IPS DF 19.7 (cell line): ENCODE measurements around the gene USHBP1.

Source experiments
- DNase-seq: peaks from one replicate; pipeline ENCODE4 v3.0.0-alpha.2; 2013; ENCODE audit warnings: low read depth, low spot score

The USHBP1 gene

GRCh38 chr19:17211547-17212446 lies 52.7 kb downstream of the USHBP1 start:
- no peak for DNase-seq

GRCh38 chr19:17210296-17210695 lies 54.2 kb downstream of the USHBP1 start:
- DNase-seq, result no peak

- DNase-seq, result peak; percentile 70
These were observed 55.2 kb downstream of the USHBP1 start for GRCh38 chr19:17209126-17210036.

GRCh38 chr19:17206736-17207581 lies 57.6 kb downstream of the USHBP1 start:
- no peak for DNase-seq

DNA sequence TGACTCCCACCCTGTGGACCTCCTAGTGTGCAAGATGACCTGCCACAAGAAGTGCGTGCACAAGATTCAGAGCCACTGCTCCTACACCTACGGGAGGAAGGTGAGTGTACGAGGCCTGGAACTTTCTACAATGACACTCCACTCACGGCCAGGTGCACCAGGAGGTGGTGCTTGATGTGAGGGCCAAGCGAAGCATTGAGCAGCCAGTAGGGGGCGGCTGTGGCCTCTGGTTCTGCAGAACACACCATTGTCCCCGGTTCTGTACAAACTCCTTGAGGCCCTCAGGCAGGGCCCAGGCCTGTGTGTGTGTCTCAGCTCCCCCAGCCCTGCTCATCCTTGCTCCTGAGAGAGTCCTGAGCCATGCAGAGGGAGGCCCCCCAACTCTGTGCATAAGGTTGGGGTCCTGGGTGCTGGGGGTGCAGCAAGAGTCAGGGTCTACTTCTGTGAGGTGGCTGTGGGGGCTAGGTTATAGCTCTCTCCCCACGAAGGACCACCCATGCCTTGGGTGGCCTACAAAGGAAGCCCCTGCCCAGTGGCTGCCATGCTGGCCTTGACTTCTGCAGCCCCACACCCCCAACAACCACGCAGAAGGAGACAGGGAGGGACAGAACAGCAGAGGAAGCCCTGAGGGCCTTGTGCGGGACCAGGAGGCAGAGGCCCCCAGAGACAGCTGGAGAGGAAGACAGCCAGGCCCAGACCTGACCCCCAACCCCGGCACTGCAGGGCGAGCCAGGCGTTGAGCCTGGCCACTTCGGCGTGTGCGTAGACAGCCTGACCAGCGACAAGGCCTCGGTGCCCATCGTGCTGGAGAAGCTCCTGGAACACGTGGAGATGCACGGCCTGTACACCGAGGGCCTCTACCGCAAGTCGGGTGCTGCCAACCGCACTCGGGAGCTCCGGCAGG lies 59.1 kb downstream of the USHBP1 start:
- no peak for DNase-seq

DNA sequence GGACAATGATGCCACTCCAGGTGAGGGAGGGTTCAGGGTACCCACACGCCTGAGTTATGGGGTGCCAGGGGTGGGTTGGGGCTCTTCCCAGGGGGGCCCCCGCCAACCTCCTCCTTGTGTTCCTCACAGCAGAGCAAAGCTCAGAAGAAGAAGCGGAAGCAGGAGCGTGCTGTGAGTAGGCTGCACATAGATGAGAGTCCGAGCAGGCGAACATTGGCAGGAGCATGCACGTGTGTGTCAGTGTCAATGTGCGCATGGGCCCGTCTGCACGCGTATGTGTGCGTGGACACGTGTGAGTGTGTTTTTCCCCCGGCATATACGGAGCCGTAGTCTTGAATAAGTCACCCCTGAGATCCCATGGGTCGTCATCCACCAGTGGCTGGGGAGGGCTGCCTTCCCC lies 61.8 kb downstream of the USHBP1 start:
- no peak for DNase-seq

- DNase-seq, result no peak
These were observed 62.3 kb downstream of the USHBP1 start for GRCh38 chr19:17202249-17202648.

- no peak for DNase-seq
These were observed 64.0 kb downstream of the USHBP1 start for GRCh38 chr19:17200408-17201079.
